ENCODE results near the gene ENDOG.
"Not testable (repeated sequence)": the region's sequence is repeated elsewhere in the genome, so short reads cannot be mapped to it uniquely, and the experiment has no call there.

ENDOG gene

DNA sequence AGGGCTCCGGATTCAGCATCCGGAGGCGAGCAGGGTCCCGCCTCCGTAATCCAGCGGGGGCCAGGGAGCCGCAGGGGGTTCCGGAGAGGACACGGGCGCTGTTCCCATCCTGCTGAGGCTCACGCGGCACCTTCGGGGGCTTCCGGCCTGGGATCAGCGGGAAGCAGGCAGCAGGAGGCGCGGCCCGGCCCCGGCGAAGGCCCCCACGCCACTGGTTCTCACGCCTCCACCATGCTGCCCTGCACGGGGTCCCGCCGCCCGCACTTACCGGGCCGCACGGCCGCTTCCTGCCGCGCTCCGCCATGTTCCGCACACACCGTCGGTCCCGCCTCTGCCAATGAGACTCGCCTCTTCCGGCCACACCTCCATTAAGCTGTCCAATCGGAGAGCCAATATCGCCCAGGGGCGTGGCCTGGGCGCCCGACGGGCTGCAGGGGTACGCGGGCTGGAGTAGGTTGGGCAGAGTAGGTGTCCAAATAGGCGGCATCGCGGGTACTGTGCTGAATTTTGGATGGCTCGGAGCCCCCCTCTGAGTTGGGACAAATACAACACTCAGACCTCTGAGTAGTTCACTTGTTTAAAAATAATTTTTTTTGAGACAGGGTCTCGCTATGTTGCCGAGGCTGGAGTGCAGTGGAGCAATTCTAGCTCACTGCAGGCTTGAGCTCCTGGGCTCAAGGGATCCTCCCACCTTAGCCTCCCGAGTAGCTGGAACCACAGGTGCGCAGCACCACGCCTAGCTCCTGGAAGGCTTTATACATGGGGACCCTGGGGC is 11.4 kb downstream of the ENDOG start, which contains the start of gene SPOUT1:
Gene SPOUT1, minus strand, starts transcription at position 318 of the 775 bp plus-strand sequence. Its CDS starts 14 bp downstream, at position 304.
- peak; percentile 93 to 96 for DNase-seq

DNA sequence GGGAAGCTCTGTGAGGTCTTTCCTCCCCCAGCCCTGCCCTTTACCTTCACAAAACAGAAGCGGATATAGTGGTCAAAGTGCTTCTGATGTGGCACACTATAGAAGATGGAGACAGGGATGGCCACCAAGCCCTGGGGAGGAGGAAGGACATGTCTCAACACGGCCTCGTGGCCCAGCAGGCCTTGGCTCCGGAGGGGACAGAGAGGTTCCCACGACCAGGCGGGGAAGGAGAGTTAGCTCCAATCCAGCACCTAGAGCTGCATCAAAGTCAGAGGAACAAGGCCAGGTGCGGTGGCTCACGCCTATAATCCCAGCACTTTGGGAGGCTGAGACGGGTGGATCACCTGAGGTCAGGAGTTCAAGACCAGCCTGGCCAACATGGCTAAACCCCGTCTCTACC is 15.4 kb downstream of the ENDOG start:
- DNase-seq: no peak

DNA sequence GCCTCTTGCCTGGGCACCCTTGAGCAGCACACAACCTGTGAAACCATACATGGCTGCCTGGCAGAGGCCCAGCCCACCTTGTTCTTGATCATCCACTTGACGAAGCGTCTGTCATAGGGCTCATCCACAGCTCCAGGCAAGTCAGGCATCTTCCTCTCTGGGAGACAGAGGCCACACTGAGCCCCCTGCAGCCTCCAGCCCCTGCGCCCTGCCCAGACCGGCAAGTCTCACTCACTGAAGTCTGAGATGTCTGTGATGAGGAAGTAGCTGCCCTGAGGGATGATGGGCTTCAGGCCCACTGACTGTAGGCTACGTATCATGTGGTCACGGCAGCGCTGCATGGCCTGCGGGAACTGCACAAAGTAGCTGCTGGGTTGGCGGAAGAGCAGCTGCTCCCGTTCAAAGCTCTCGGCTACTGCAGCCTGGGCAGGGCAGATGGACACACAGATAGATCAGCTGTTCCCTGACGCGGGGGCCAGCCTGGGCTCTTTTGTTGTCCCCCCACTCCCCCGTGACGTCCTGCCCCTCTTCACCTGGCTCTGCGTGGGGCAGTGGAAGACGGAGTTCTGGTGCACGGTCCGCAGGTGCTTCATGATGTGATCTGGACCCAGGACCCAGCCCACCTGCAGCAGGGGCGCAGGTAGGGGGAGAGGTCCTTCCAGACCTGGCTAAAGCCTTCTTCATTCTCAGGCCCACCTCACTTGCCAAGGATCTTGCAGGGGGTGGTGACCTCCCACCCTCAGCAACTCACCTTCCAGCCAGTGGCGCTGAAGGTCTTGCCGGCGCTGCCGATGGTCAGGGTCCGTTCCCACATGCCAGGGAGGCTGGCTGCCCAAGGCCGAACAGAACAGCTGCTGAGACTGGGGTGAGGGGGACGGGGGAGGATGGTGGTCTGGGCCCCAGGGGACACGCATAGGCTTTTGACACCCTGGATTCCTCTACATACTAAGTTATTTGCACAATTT is 17.2 kb downstream of the ENDOG start:
- DNase-seq: no peak

DNA sequence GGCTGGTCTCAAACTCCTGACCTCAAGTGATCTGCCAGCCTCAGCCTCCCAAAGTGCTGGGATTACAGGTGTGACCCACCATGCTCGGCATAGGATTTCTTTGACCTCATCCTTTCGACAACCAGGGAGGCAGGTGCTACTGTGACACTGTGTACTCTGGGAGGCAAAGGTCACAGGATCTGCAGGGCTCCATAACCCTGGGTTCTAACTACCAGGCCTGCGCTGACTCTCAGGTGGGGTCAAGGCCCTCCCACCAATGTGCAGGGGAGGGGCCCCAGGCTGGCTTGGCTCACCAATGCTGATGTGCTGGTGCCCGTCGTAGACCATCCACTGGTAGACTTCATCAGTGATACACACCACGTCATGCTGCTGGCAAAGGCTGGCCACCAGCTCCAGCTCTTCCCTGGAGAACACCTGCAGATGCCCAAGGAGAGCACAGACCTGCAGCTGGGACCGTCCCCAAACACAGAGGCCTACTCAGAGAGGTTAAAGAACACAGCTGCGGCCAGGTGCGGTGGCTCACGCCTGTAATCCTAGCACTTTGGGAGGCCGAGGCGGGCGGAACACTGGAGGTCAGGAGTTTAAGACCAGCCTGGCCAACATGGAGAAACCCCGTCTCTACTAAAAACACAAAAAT is 18.3 kb downstream of the ENDOG start:
- DNase-seq: no peak

DNA sequence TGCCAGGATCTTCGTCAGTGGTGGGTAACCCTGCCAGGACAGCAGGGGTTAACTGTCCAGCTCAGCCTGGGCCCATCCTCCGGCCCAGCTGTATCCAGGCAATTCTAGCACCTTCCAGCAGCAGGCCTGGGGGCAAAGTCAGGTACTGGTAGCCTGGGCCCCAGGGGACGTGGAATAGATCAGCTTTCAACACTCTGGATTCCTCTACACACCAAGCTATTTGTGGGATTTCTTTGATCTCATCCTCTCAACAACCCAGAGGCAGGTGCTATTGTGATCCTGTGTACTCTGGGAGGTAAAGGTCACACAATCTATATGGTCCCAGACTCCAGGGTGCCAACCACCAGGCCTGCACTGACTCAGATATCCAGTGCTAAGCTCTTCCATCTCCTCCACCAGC is 20.0 kb downstream of the ENDOG start:
- no peak for DNase-seq

DNA sequence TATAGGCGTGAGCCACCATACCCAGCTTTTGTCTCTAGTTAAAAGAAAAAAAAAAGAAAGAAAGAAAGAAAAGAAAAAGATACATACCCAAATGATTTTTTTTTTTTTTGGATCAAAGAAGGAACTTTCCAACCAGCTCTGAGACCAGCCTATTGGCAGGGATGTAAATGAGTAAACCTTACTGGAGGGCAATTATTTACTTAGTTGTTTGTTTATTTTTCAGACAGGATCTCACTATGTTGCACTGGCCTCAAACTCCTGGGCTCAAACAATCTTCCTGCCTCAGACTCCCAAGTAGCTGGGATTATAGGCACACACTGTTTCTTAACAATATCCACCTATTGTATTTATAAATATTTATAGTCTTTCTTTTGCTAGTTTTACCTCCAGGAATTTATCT is 22.2 kb downstream of the ENDOG start:
- no peak for DNase-seq

DNA sequence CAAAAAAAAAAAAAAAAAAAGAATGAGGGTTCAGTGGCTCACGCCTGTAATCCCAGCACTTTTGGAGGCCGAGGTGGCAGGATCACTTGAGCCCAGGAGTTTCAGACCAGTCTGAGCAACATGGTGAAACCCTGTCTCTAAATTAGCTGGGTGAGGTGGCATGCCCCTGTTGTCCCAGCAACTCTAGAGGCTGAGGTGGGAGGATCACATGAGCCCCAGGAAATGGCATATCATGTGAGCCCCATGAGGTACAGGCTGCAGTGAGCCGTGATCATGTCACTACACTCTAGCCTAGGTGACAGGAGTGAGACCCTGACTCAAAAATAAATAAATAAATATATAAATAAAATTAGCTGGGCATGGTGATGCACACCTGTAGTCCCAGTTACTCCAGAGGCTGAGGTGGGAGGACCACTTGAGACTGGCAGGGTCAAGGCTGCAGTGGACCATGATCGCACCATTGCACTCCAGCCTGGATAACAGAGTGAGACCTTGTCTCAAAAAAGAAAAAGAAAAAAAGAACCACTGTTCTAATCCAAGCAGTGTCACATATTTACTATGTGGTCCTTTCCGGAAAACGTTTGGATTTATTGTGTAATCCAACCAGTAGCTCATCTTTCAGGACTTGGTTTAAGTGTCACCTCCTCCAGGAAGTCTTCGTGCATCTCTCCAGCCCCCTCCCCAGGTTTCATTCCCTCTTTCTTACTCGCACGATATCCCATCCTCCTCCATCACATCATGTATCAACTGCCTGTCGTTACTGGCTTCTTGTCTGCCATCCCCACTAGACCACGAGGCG is 23.6 kb downstream of the ENDOG start:
- no peak for DNase-seq

DNA sequence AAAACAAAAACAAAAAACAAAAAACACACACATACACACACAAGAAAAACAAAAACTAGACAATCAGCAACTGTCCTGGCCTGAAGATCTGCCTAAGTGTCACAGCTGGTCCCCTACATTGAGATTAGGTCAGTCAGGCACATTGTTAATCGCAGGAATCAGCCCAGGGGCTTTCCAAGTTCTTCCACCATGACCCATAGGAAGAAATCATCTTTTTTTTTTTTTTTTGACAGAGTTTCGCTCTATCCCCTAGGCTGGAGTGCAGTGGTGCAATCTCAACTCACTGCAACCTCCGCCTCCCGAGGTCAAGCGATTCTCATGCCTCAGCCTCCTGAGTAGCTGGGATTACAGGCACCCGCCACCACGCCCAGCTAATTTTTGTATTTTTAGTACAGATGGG is 24.9 kb downstream of the ENDOG start:
- DNase-seq: not testable (repeated sequence)

DNA sequence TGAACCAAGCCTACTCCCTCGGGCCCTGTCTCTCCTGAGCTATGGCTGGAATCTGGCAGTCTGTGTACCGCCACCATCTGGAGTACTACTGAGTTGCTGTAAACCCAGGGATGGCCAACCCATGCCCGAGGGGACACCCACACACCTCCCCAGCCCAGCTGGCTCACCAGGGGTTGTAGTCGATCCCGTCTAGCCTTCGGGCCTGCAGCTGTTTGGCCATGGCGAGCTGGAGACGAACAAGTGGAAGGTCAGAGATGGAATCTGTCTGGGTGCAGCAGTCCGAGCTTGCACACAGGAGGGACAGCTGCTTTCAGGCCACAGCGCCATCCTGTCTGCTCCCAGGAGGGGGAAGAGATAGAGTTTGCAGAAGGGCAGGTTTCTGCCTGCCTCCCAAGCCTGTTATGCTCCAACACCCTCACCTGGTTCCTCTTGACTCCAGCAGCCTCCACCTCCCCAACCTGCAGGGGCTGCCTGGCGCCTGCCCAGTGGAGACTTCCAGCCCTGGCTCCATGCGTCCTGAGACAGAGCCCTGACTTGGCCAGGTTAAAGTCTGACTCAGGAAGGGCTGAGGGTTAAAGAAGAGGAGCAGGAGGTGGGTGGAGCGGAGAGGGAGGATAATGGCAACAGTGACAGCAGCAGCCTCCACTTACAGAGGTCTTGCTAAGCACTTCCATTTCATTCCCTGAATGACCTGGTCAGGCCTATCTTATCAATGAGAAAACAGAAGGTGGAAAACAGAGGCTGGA is 27.1 kb downstream of the ENDOG start:
- no peak for DNase-seq

DNA sequence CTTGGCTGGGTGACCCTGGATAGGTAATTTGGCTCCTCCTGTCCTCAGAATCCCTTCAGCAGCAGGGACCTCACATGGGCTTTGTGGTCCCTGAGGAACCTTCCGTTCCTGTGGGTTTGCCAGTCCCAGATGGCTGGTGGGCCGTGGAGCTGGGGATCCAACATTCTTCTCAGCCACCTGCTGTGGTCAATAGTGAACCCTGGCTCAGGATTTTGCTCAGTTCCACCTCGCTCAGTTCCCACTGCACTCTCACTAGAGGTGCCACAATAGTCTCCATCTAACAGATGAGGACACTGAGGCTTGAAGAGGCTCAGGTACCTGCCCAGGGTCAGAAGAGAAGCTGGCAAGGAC is 28.4 kb downstream of the ENDOG start:
- no peak for DNase-seq

DNA sequence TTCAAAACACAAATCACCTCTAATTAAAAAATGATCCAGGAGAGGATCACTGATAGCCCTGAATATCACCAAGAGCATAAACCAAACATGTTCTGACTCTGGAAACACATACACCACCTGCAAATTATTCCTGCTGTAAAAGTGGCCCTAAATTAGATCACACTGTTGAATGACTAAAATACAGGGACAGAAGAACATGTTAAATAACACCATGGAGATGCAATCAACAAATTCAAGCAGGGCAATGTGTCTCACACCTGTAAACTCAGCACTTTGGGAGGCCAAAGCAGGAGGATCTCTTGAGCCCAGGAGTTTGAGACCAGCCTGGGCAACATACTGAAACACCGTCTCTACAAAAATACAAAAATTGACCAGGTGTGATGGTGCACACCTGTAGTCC is 29.5 kb downstream of the ENDOG start:
- no peak for DNase-seq

DNA sequence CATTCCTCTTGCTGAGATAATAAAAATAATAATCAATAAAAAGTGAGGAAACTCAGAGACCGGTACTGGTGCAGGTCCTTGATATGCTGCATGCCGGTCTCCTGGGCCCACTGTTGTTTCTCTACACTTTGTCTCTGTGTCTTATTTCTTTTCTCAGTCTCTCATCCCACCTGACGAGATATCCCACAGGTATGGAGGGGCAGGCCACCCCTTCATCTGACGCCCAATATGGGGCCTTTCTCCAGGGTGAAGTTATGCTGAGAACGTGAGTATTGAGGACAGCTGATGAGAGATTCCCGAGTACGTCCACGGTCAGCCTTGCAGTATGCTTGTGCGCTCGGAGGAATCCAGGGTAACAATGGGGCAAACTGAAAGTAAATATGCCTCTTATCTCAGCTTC is 32.7 kb downstream of the ENDOG start:
- DNase-seq: not testable (repeated sequence)

DNA sequence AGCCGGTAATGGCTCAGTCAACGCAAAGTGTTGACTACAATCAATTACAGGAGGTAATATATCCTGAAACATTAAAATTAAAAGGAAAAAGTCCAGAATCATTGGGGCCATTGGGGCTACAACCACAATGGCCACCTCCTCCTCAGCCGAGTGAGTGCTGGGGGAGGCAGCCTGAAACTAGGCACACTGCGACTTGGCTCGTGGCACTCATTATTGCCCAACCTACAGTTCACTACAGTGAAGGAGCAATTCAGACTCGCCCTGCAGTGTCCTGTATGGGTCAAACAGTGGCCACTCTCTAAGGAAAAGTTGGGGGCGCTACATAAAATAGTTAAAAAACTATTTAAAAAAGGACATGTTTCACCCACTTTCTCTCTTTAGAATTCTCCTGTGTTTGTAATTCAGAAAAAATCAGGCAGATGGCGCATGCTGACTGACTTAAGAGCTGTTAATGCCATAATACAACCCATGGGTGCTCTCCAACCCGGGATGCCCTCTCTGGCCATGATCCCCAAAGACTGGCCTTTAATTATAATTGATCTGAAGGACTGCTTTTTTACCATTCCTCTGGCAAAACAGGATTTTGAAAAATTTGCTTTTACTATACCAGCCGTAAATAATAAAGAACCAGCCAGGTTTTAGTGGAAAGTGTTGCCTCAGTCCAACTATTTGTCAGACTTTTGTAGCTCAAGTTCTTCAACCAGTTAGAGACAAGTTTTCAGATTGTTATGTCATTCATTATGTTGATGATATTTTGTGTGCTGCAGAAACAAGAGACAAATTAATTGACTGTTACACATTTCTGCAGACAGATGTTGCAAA is 33.7 kb downstream of the ENDOG start:
- DNase-seq: peak in 1 of 2 donors; percentile 36

DNA sequence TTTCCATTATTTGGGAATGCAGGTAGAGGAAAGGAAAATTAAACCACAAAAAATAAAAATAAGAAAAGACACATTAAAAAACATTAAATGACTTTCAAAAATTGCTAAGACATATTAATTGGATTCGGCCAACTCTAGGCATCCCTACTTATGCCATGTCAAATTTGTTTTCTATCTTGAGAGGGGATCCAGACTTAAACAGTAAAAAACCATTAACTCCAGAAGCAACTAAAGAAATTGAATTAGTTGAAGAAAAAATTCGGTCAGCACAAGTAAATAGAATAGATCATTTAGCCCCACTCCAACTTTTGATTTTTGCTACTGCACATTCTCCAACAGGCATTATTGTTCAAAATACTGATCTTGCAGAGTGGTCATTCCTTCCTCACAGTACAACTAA is 34.3 kb downstream of the ENDOG start:
- DNase-seq: not testable (repeated sequence)

DNA sequence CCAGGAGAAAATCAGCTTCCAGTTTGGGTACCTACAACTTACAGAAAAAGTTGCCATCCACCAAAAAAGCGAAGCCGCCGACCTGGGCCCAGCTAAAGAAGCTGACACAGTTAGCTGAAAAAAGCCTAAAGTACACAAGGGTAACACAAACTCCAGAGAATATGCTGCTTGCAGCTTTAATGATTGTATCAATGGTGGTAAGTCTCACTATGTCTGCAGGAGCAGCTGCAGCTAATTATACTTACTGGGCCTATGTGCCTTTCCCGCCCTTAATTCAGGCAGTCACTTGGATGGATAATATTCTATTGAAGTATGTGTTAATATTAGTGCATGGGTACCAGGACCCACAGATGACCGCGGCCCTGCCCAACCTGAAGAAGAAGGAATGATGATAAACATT is 36.2 kb downstream of the ENDOG start:
- DNase-seq: not testable (repeated sequence)

DNA sequence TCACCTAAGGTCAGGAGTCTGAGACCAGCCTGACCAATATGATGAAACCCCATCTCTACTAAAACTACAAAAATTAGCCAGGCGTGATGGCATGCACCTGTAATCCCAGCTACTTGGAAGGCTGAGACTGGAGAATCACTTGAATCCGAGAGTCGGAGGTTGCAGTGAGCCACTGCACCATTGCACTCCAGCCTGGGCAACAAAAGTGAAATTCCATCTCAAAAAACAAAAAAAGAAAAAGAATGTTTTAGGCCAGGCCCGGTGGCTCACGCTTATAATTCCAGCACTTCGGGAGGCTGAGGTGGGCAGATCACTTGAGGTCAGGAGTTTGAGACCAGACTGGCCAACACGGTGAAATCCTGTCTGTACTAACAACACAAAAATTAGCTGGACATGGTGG is 40.2 kb downstream of the ENDOG start:
- DNase-seq: not testable (repeated sequence)

DNA sequence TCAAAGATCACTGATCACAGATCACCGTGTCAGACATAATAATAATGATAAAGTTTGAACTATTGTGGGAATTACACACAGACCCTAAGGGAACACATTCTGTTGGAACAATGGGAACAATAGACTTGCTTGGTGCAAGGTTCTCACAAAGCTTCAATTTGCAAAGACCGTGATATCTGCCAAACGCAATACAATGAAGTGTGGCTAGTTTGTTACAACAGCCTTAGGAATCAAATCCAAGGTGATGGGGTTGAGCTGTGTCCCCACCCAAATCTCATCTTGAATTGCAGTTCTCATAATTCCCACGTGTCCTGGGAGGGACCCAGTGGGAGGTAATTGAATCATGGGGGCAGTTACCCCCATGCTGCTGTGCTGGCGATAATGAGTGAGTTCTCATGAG is 42.6 kb downstream of the ENDOG start:
- DNase-seq: no peak

DNA sequence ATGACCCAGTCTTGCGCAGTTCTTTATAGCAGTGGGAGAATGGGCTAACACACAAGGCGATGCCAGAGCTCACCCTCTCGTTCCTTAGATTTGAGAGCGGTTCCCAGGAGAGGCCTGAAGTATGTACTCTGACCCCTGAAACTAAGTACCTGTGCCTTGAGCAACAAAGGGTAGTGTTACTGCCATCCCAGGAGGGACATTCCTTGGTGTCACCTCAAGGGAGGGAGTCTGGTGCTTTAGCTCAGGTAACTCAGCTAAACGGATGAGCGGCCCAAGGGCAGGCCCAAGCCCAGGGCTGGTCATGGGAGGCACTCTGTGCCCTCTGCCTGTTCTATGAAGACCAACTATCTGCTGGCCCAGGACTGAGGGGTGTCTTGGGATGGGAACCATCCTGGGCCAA is 43.2 kb downstream of the ENDOG start:
- DNase-seq: no peak

DNA sequence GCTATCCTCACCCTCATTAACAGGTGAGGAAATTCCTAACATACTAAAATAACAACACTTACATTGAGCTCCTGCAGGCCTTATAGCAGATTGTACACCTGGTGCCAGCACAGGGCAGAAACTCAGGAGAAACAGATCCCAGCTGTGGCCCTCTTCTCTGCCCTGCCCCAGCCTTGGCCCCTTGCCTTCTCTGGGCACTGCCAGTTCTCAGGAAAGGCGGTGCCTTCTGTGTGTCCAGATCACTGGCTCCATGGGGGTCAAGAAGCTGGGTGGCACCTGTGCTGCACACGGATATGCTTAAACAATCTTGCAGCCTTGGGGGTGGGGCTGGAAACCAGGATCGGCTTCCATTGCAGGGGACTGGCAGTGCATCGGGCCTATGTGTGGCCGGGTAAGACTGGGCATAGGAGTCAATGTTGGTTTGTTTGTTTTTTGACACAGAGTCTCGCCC is 44.1 kb downstream of the ENDOG start:
- DNase-seq: no peak

DNA sequence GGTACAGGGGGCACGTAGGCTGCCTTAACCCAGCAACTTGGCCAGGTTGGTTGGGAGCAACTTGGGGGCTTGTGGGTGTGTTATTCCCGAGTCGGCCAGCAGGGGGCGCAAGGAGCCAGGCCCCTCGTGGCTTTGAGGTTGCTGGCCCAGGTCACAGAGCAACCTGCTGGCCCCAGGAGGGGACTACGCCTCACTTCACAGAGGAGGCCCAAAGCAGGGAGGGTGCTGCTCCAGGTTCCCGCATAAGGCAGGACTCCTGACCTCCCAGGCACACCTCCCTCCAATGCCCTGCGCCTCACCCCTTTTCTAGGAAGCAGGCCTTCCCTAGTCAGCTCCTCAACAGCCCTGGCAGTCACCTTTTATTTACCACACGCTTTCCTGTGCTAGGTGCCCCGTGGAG is 45.3 kb downstream of the ENDOG start:
- peak; percentile 78 to 84 for DNase-seq

Measured in CD4-positive, alpha-beta T cell treated with Interferon alpha-2 for 1 hour (primary cell).